Occipital lobe (tissue), 2 donors: ENCODE results near the gene SLC13A4. TPM values are rescaled to one million over a fixed set of nuclear protein-coding genes. Genes with fewer than 3 reads are reported as not detected.

Experiments used
- DNase-seq: peaks from one replicate; lab custom pipeline; 2025; lab: John Stamatoyannopoulos, UW
- total RNA-seq: library from RNA; depleted of rRNA; stranded (reverse); fragments of >200 nt; gene quantifications from one replicate; pipeline ENCODE4 v1.2.3, GENCODE V29; 2014

The SLC13A4 gene
- total RNA-seq, 1 donor from 2014 or later, result 7.6 TPM

DNA sequence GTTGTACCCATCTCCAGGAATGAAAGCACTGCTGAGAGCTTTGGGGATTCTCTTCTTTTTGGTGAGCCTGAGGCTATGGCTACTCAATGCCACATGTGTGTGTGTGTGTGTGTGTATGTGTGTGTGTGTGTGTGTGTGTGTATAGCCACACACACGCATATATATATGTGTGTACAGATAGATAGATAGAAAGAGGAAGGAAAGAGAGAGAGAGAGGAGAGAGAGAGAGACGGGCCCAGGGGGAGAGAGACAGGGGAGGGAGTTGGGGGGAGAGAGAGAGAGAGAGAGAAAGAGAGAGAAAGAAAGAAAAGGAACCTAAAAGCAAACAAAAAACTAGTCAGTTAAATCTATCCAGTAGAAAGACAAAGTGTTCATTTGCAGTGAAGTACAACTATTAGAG, 8.3 kb downstream of the SLC13A4 start:
- no peak for DNase-seq

- DNase-seq, result no peak
These were observed 9.1 kb downstream of the SLC13A4 start for GRCh38 chr7:135718794-135719437.

GRCh38 chr7:135718219-135718618, 9.8 kb downstream of the SLC13A4 start:
- DNase-seq, result no peak

DNA sequence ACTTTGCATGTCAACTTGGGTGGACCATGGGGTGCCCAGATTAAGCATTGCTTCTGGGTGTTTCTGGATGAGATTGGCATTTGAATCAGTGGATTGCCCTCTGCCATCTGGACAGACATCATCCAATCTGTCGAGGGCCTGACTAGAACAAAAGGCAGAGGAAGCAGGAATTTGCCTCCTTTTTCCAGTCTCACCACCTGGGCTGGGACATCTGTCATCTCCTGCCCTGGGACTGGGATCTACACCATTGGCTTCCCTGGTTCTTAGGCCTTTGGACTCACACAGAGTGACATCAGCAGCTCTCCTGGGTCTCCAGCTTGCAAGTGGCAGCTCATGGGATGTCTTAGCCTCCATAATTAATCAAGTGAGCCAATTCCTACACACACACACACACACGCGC, 10.3 kb downstream of the SLC13A4 start:
- no peak for DNase-seq

DNA sequence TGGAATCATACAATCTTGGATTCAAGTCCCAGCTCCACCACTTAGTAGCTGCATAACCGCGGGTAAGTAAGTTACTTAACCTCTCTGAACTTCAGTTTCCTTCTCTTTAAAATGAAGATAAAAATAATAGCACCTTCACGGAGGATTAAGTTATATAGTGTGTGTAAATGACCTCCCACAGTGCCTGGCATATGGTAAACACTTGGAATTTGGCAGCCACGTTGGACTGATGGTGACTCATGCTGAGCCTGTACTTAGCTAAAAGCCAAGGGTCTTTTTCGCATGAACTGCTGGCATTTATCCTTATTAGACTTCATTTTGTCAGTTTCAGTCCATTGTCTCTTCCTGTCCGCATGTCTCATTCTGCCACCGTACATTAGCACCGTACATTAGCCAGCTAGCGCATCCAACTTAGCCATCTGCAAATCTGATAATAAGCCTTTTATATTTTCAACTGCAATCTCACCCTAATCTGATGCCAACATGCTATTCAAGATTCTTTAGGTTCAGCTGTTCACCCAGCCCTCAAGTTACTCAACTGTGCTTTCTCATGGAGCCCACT, 11.2 kb downstream of the SLC13A4 start:
- DNase-seq, result no peak

- DNase-seq, result no peak
These were observed 12.3 kb downstream of the SLC13A4 start for GRCh38 chr7:135715673-135716072.

- DNase-seq, result no peak
These were observed 12.9 kb downstream of the SLC13A4 start for GRCh38 chr7:135715055-135715522.

- DNase-seq, result no peak
These were observed 13.4 kb downstream of the SLC13A4 start for GRCh38 chr7:135714534-135715009.

- no peak for DNase-seq
These were observed 14.0 kb downstream of the SLC13A4 start for GRCh38 chr7:135713836-135714470.

GRCh38 chr7:135712796-135713195, 15.2 kb downstream of the SLC13A4 start:
- DNase-seq, result no peak

DNA sequence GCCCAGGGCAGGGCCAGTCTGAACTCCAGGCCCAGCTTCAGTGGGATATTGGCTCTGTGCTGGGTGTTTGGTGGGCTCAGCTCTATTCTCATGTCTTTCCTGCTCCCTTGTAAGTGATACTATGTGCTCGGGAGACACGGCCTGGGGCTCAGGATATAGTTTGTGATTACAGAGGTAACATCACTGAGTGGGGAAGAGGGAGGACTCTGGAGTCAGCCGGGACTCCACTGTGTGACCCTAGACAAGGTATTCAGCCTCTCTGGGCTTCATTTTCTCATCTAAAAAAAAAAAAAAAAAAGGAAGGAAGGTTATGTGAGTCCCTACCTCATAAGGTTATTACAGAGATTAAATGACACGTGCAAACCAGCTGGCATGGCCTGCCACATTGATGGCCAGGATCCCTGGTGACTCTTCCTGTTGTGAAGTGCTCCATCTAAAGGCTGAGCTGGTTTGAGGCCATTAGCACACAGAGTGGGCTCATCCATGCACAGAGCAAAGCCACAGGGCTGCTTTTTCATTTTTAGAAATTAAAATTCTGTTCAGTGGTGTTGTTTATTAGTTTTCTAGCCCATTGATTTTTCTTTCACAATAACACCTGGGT, 15.7 kb downstream of the SLC13A4 start:
- no peak for DNase-seq

- DNase-seq, result no peak
These were observed 16.9 kb downstream of the SLC13A4 start for GRCh38 chr7:135711139-135711469.

DNA sequence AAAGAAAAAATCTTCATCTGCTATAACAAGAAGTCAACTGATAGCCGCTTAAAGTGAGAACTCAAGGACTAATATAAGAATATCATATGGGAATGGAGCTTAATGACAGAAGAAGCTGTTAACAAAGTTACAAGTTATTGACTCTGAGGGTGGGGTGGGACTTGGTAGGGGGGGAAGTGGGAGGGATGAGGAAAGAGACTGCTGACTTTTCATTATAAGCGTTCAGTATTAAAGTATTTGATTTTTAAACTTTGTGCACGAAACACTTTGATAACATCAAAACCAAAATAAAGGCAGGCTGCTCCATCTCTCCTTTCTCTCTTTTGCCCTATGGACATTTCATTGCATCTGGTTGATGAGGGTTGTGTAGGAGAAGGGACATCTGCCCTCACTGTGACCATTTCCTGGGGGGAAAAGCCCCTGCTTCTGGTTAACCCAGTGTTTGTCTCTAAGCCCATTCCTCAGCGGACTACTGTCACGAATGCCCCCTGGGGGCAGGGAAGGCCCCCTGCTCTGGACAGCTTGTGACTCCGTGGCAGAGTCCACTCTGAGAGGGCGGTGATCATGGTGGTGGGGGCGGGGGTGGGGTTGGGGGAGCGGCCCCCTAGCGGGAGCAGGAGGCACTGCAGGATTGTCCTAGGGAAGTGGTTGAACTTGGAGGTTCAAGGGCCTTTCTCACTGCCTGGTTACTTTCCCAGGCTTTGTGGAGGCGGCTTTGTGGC, 17.4 kb downstream of the SLC13A4 start:
- DNase-seq, result no peak

GRCh38 chr7:135709508-135709907, 18.5 kb downstream of the SLC13A4 start:
- no peak for DNase-seq

DNA sequence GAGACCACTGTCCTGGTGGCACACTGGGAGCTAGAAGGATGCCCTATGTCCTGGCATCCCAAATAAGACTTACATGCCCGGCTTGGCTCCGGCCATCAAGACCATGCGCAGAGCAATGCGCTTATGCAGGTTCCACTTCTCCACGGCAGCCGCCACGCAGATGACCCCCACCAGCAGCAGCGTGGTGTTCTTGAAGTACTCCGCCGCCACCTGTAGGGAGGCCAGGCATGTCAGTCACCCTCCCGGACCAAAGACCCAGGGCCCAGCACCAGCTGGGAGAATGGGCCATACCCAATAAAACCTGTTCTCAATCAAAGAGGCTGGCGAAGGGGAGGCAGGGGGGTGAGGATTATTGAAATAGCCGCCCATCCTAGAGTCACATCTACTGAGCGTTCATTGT, 19.9 kb downstream of the SLC13A4 start:
- DNase-seq, result no peak

DNA sequence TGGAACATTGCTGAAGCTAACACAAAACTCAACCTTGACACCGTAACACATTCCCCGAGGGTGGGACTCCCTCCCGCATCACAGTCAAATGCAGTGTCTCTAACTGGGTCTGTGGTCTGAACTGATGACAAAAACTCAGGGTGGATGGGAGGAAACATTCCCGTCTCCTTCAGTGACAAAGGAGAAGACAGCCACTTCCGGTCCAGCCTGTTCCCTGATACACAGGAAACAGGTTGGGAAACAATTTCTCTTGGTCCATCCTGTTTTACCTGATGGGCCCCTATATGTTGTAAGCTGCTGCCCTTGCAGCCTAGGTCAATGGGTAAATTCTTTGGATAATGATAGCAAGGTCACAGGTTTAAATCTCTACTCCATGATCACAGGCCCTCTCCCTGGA, 20.4 kb downstream of the SLC13A4 start:
- no peak for DNase-seq

- DNase-seq, result no peak
These were observed 21.0 kb downstream of the SLC13A4 start for GRCh38 chr7:135706858-135707569.

- no peak for DNase-seq
These were observed 21.8 kb downstream of the SLC13A4 start for GRCh38 chr7:135706038-135706742.

- DNase-seq, result no peak
These were observed 23.3 kb downstream of the SLC13A4 start for GRCh38 chr7:135704698-135705097.

- no peak for DNase-seq
These were observed 23.9 kb downstream of the SLC13A4 start for GRCh38 chr7:135704074-135704473.
